Measurements from ENCODE around the gene FBXO24. TPM values are rescaled to one million over a fixed set of nuclear protein-coding genes. Genes with fewer than 3 reads are reported as not detected.

FBXO24 gene
- total and polyA plus RNA-seq, 2 of the 8 experiments (the other 6 are each of a cell fraction or from before 2014, with no cell fraction given): 0.35 to 0.57 TPM

DNA sequence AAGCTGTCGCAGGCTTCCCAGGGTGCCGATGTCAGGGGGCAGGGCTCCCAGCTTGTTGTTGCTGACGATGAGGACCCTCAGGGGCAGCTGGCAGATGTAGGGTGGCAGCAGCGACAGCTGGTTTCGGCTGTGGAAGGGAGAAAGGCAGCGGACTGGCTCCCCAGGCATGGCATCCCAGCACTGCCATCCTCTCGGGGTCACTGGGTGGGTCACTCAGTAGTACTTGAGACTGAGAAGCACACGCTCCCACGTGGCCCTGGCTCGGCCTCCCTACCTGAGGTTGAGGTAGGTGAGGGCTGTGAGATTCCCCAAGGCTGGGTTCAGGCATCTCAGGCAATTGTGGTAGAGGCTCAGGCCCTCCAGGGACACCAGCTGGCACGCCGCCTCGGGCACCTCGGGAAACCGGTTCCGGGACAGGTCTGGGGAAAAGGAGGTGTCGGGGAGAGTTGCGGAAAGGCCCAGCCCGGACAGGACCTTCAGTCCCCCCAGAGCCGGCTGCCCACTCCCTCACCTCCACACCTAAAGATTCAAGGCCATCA lies 4.0 kb upstream of the FBXO24 start (continued):
- TF ChIP-seq, protein P1, sequence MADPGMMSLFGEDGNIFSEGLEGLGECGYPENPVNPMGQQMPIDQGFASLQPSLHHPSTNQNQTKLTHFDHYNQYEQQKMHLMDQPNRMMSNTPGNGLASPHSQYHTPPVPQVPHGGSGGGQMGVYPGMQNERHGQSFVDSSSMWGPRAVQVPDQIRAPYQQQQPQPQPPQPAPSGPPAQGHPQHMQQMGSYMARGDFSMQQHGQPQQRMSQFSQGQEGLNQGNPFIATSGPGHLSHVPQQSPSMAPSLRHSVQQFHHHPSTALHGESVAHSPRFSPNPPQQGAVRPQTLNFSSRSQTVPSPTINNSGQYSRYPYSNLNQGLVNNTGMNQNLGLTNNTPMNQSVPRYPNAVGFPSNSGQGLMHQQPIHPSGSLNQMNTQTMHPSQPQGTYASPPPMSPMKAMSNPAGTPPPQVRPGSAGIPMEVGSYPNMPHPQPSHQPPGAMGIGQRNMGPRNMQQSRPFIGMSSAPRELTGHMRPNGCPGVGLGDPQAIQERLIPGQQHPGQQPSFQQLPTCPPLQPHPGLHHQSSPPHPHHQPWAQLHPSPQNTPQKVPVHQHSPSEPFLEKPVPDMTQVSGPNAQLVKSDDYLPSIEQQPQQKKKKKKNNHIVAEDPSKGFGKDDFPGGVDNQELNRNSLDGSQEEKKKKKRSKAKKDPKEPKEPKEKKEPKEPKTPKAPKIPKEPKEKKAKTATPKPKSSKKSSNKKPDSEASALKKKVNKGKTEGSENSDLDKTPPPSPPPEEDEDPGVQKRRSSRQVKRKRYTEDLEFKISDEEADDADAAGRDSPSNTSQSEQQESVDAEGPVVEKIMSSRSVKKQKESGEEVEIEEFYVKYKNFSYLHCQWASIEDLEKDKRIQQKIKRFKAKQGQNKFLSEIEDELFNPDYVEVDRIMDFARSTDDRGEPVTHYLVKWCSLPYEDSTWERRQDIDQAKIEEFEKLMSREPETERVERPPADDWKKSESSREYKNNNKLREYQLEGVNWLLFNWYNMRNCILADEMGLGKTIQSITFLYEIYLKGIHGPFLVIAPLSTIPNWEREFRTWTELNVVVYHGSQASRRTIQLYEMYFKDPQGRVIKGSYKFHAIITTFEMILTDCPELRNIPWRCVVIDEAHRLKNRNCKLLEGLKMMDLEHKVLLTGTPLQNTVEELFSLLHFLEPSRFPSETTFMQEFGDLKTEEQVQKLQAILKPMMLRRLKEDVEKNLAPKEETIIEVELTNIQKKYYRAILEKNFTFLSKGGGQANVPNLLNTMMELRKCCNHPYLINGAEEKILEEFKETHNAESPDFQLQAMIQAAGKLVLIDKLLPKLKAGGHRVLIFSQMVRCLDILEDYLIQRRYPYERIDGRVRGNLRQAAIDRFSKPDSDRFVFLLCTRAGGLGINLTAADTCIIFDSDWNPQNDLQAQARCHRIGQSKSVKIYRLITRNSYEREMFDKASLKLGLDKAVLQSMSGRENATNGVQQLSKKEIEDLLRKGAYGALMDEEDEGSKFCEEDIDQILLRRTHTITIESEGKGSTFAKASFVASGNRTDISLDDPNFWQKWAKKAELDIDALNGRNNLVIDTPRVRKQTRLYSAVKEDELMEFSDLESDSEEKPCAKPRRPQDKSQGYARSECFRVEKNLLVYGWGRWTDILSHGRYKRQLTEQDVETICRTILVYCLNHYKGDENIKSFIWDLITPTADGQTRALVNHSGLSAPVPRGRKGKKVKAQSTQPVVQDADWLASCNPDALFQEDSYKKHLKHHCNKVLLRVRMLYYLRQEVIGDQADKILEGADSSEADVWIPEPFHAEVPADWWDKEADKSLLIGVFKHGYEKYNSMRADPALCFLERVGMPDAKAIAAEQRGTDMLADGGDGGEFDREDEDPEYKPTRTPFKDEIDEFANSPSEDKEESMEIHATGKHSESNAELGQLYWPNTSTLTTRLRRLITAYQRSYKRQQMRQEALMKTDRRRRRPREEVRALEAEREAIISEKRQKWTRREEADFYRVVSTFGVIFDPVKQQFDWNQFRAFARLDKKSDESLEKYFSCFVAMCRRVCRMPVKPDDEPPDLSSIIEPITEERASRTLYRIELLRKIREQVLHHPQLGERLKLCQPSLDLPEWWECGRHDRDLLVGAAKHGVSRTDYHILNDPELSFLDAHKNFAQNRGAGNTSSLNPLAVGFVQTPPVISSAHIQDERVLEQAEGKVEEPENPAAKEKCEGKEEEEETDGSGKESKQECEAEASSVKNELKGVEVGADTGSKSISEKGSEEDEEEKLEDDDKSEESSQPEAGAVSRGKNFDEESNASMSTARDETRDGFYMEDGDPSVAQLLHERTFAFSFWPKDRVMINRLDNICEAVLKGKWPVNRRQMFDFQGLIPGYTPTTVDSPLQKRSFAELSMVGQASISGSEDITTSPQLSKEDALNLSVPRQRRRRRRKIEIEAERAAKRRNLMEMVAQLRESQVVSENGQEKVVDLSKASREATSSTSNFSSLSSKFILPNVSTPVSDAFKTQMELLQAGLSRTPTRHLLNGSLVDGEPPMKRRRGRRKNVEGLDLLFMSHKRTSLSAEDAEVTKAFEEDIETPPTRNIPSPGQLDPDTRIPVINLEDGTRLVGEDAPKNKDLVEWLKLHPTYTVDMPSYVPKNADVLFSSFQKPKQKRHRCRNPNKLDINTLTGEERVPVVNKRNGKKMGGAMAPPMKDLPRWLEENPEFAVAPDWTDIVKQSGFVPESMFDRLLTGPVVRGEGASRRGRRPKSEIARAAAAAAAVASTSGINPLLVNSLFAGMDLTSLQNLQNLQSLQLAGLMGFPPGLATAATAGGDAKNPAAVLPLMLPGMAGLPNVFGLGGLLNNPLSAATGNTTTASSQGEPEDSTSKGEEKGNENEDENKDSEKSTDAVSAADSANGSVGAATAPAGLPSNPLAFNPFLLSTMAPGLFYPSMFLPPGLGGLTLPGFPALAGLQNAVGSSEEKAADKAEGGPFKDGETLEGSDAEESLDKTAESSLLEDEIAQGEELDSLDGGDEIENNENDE (IDR thresholded peaks at IDR 0.05; ENCODE audit: insufficient replicate concordance, low read length): no peak
- TF ChIP-seq ASH2L (IDR thresholded peaks at IDR 0.05; ENCODE audit: low read length) (no peak), EZH2 (IDR thresholded peaks at IDR 0.05; ENCODE audit: low read depth, low read length, severe bottlenecking) (no peak), TAF7 (optimal IDR thresholded peaks at IDR 0.05; ENCODE audit: borderline replicate concordance, low read depth, low read length) (no peak), TBP (IDR thresholded peaks at IDR 0.05; ENCODE audit: low read depth, low read length) (no peak)

Measured in H1 (cell line).